HUES64 (cell line): ENCODE data around the gene MYO9B.

Experiments
- H3K27ac ChIP-seq: 2 replicates; pipeline ENCODE4 v1.7.0; 2013; ENCODE audit warnings: low read depth, low read length, inconsistent platforms
- H3K27me3 ChIP-seq: 2 replicates; pipeline ENCODE4 v1.6.1; 2013; ENCODE audit warnings: mild to moderate bottlenecking, low read length; ENCODE audit not compliant: insufficient read depth
- H3K36me3 ChIP-seq: 2 replicates; pipeline ENCODE4 v1.6.1; 2013; ENCODE audit warnings: mild to moderate bottlenecking, low read length; ENCODE audit not compliant: insufficient read depth
- H3K4me1 ChIP-seq: 2 replicates; pipeline ENCODE4 v1.6.1; 2013; ENCODE audit warnings: mild to moderate bottlenecking, low read length, moderate library complexity; ENCODE audit not compliant: insufficient read depth
- H3K4me3 ChIP-seq: 2 replicates; pipeline ENCODE4 v1.5.1; 2013; ENCODE audit warnings: mild to moderate bottlenecking, low read length, moderate library complexity
- H3K9ac ChIP-seq: 2 replicates; pipeline ENCODE4 v1.6.1; 2013; ENCODE audit warnings: mild to moderate bottlenecking, low read depth, low read length
- H3K9me3 ChIP-seq: 2 replicates; pipeline ENCODE4 v1.6.1; 2013; ENCODE audit warnings: low read depth, low read length; ENCODE audit not compliant: insufficient read depth
- WGBS: fragments of 150-250, 120-280 bp; methylation state at CpG from one replicate; pipeline ENCODE4 v1.1.7; 2013; ENCODE audit warnings: missing lambda C conversion rate; 5-methylcytosine and 5-hydroxymethylcytosine counted together

Gene MYO9B

DNA sequence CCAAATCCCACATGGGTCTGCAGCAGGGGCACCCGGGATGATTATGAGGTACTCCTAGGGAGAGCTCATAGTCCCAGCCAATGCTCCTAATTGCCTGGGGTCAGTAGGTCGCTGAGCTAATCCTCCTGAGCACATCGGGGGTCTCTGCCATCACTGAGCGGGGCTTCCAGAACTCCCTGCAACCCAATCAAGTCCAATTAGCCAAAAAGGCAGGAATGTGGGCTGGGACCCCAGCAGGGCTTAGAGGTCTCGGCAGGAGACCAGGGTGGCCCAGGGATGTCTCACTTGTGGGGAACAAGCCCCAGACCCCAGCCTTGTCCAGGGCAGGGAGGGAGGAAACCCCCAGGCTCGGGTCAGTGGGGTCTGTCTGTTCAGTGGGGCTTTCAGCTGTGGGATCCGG is 31.8 kb upstream of the MYO9B start:
- no peak overlapping the region for H3K4me3 ChIP-seq
- peaks cover 12% of the 10 kb centered on the region for H3K36me3 ChIP-seq
- no peak overlapping the region for H3K27ac ChIP-seq
- H3K9me3 ChIP-seq = no peaks in the 10 kb centered on the region
- WGBS = 81% methylated on average over 7 of the region's 7 CpGs
- H3K9ac ChIP-seq = no peak overlapping the region
- H3K27me3 ChIP-seq = no peaks in the 10 kb centered on the region
- H3K4me1 ChIP-seq = no peaks in the 10 kb centered on the region

- no peak overlapping the region for H3K4me3 ChIP-seq
- no peaks in the 10 kb centered on the region for H3K27me3 ChIP-seq
- peaks cover 33% of the 10 kb centered on the region for H3K36me3 ChIP-seq
- H3K9ac ChIP-seq = no peak overlapping the region
- no peaks in the 10 kb centered on the region for H3K9me3 ChIP-seq
- no peaks in the 10 kb centered on the region for H3K4me1 ChIP-seq
- 88% methylated on average over 5 of the region's 5 CpGs for WGBS
- H3K27ac ChIP-seq = no peak overlapping the region
These were observed 29.6 kb upstream of the MYO9B start for GRCh38 chr19:17045907-17046502.

- Histone ChIP-seq H3K36me3 (peaks cover 56% of the 10 kb centered on the region), H3K27me3 (no peaks in the 10 kb centered on the region), H3K27ac (no peak overlapping the region), H3K4me1 (no peaks in the 10 kb centered on the region), H3K4me3 (no peak overlapping the region), H3K9ac (no peak overlapping the region), H3K9me3 (no peaks in the 10 kb centered on the region)
- 96% methylated on average over 16 of the region's 16 CpGs for WGBS
These were observed 26.6 kb upstream of the MYO9B start for GRCh38 chr19:17048885-17049453.

GRCh38 chr19:17049711-17050280 is 25.8 kb upstream of the MYO9B start:
- no peaks in the 10 kb centered on the region for H3K9me3 ChIP-seq
- no peaks in the 10 kb centered on the region for H3K4me1 ChIP-seq
- H3K9ac ChIP-seq = no peak overlapping the region
- H3K4me3 ChIP-seq = no peak overlapping the region
- 94% methylated on average over 18 of the region's 18 CpGs for WGBS
- no peak overlapping the region for H3K27ac ChIP-seq
- H3K27me3 ChIP-seq = no peaks in the 10 kb centered on the region
- H3K36me3 ChIP-seq = peaks cover 63% of the 10 kb centered on the region

- 67% methylated on average over 8 of the region's 8 CpGs for WGBS
- H3K27me3 ChIP-seq = no peaks in the 10 kb centered on the region
- no peak overlapping the region for H3K4me3 ChIP-seq
- H3K27ac ChIP-seq = no peak overlapping the region
- peaks cover 1% of the 10 kb centered on the region; the same call in 1 of the 2 replicates for H3K9me3 ChIP-seq
- H3K4me1 ChIP-seq = no peaks in the 10 kb centered on the region
- H3K9ac ChIP-seq = no peak overlapping the region
- peaks cover 83% of the 10 kb centered on the region for H3K36me3 ChIP-seq
These were observed 23.1 kb upstream of the MYO9B start for GRCh38 chr19:17052439-17052838.

DNA sequence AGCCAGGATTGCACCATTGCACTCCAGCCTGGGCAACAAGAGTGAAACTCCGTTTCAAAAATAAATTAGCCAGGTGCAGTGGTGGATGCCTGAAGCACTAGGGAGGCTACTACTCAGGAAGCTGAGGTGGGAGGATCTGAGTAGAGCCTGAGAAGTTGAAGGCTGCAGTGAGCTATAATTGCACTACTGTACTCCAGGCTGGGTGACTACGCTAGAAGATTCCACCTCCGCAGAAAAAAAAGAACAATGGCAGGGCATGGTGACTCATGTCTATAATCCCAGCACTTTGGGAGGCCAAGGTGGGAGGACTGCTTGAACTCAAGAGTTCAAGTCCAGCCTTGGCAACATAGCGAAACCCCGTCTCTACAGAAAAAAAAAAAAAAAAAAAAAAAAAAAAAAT is 20.8 kb upstream of the MYO9B start:
- peaks cover 86% of the 10 kb centered on the region for H3K36me3 ChIP-seq
- no peak overlapping the region for H3K9ac ChIP-seq
- H3K9me3 ChIP-seq = peaks cover 24% of the 10 kb centered on the region
- H3K4me1 ChIP-seq = no peaks in the 10 kb centered on the region
- H3K4me3 ChIP-seq = no peak overlapping the region
- 93% methylated on average over 3 of the region's 5 CpGs for WGBS
- H3K27ac ChIP-seq = no peak overlapping the region
- no peaks in the 10 kb centered on the region for H3K27me3 ChIP-seq

DNA sequence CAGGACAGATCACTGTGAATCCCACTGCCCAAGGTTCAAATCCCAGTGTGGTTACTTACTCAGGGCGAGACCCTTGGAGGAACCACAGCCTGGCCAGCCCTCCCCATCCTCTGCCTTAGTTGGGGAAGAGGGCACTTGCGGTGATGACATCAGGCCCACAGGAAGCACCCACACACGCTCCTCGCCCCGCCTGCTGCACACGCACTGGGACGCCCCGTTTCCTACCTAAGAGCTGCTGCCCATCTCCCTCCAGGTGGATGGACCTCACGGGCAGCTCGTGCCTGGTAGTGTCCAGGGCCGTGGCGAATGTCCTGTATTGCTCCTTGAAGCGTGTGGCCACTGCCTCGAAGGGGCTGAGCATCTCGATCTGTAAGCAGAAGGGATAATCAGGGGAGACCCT is 19.9 kb upstream of the MYO9B start:
- Histone ChIP-seq H3K27ac (no peak overlapping the region), H3K4me1 (no peaks in the 10 kb centered on the region), H3K36me3 (peaks cover 88% of the 10 kb centered on the region), H3K27me3 (no peaks in the 10 kb centered on the region), H3K9ac (no peak overlapping the region), H3K9me3 (peaks cover 25% of the 10 kb centered on the region), H3K4me3 (no peak overlapping the region)
- WGBS = 96% methylated on average over 15 of the region's 15 CpGs

GRCh38 chr19:17058236-17058635 is 17.3 kb upstream of the MYO9B start:
- Histone ChIP-seq H3K4me3 (no peak overlapping the region), H3K9ac (no peak overlapping the region), H3K27ac (no peak overlapping the region), H3K9me3 (peaks cover 25% of the 10 kb centered on the region), H3K36me3 (peaks cover 85% of the 10 kb centered on the region), H3K27me3 (no peaks in the 10 kb centered on the region), H3K4me1 (no peaks in the 10 kb centered on the region)
- 94% methylated on average over 8 of the region's 8 CpGs for WGBS

GRCh38 chr19:17060802-17061201 is 14.8 kb upstream of the MYO9B start:
- WGBS = 96% methylated on average over 3 of the region's 3 CpGs
- Histone ChIP-seq H3K9ac (no peak overlapping the region), H3K9me3 (peaks cover 25% of the 10 kb centered on the region), H3K36me3 (peaks cover 85% of the 10 kb centered on the region), H3K27me3 (no peaks in the 10 kb centered on the region), H3K4me3 (no peak overlapping the region), H3K27ac (no peak overlapping the region), H3K4me1 (no peaks in the 10 kb centered on the region)

- H3K4me3 ChIP-seq = no peak overlapping the region
- H3K27ac ChIP-seq = no peak overlapping the region
- 98% methylated on average over 3 of the region's 3 CpGs for WGBS
- no peak overlapping the region for H3K9ac ChIP-seq
- no peaks in the 10 kb centered on the region for H3K4me1 ChIP-seq
- no peaks in the 10 kb centered on the region for H3K27me3 ChIP-seq
- H3K36me3 ChIP-seq = peaks cover 85% of the 10 kb centered on the region
- peaks cover 25% of the 10 kb centered on the region for H3K9me3 ChIP-seq
These were observed 14.4 kb upstream of the MYO9B start for GRCh38 chr19:17061205-17061604.

- Histone ChIP-seq H3K9me3 (peaks cover 25% of the 10 kb centered on the region), H3K36me3 (peaks cover 86% of the 10 kb centered on the region), H3K4me1 (no peaks in the 10 kb centered on the region), H3K9ac (no peak overlapping the region), H3K27me3 (no peaks in the 10 kb centered on the region), H3K27ac (no peak overlapping the region), H3K4me3 (no peak overlapping the region)
- 93% methylated on average over 7 of the region's 7 CpGs for WGBS
These were observed 13.9 kb upstream of the MYO9B start for GRCh38 chr19:17061691-17062090.
